ENCODE data around the gene PTH2. TPM values are rescaled to one million over a fixed set of nuclear protein-coding genes. Genes with fewer than 3 reads are reported as not detected.

PTH2 gene
- total RNA-seq = not detected in 2 replicates

GRCh38 chr19:49423071-49423984 lies at the start of gene PTH2:
Gene PTH2, minus strand, starts transcription at chr19:49423441. Its CDS starts 102 bp downstream, at chr19:49423339.

GRCh38 chr19:49453013-49453756 lies 29.9 kb upstream of the PTH2 start, which contains the start of gene ALDH16A1:
Gene ALDH16A1, plus strand, starts transcription at chr19:49453225. Its CDS starts 107 bp downstream, at chr19:49453332.

GRCh38 chr19:49451430-49452181 lies 28.4 kb upstream of the PTH2 start, which contains the start of gene PIH1D1:
Gene PIH1D1, minus strand, starts transcription at chr19:49451814. Its CDS starts 240 bp downstream, at chr19:49451574.

GRCh38 chr19:49441210-49441959 lies 18.1 kb upstream of the PTH2 start, which contains the start of gene SLC17A7:
Gene SLC17A7, minus strand, starts transcription at chr19:49441527. Its CDS starts 148 bp downstream, at chr19:49441379.

GRCh38 chr19:49425178-49425577 lies 1.9 kb upstream of the PTH2 start, which contains the start of gene GFY:
Gene GFY, plus strand, starts transcription at chr19:49425388. Its CDS starts 1,043 bp downstream, at chr19:49426431.

GRCh38 chr19:49387936-49388372 lies 35.3 kb downstream of the PTH2 start, which contains the start of gene KASH5:
Gene KASH5, plus strand, starts transcription at chr19:49388249. Its CDS starts 2,635 bp downstream, at chr19:49390884.

Other genes starting within 250 kb of the PTH2 start
- 0.43 and 0.52 TPM in 2 replicates for gene SLC6A16, start 98.2 kb downstream of the PTH2 start, total RNA-seq
- not detected in 2 replicates for gene CD37, start 88.0 kb downstream of the PTH2 start, total RNA-seq
- gene TEAD2, start 61.0 kb downstream of the PTH2 start, total RNA-seq = 61.4 and 79.1 TPM in 2 replicates
- 0.34 and 0.43 TPM in 2 replicates for gene DKKL1, start 59.6 kb downstream of the PTH2 start, total RNA-seq
- not detected in 2 replicates for gene KASH5, start 35.2 kb downstream of the PTH2 start, total RNA-seq
- gene GFY, start 1.9 kb upstream of the PTH2 start, total RNA-seq = not detected in 2 replicates
- gene SLC17A7, start 18.1 kb upstream of the PTH2 start, total RNA-seq = 0.22 and 0.26 TPM in 2 replicates
- gene PIH1D1, start 28.4 kb upstream of the PTH2 start, total RNA-seq = 141 and 154 TPM in 2 replicates
- gene ALDH16A1, start 29.8 kb upstream of the PTH2 start, total RNA-seq = 54.6 and 58.0 TPM in 2 replicates
- gene FLT3LG, start 50.8 kb upstream of the PTH2 start, total RNA-seq = 0.60 and 1.4 TPM in 2 replicates
- gene RPL13A, start 64.2 kb upstream of the PTH2 start, total RNA-seq = 4,546 and 5,479 TPM in 2 replicates
- 2,954 and 3,854 TPM in 2 replicates for gene RPS11, start 73.0 kb upstream of the PTH2 start, total RNA-seq
- gene FCGRT, start 89.2 kb upstream of the PTH2 start, total RNA-seq = 152 and 195 TPM in 2 replicates
- gene RCN3, start 104.6 kb upstream of the PTH2 start, total RNA-seq = 3.7 and 7.8 TPM in 2 replicates
- 83.2 and 95.1 TPM in 2 replicates for gene NOSIP, start 157.1 kb upstream of the PTH2 start, total RNA-seq
- 9.0 and 12.1 TPM in 2 replicates for gene PRRG2, start 157.9 kb upstream of the PTH2 start, total RNA-seq
- gene PRR12, start 167.7 kb upstream of the PTH2 start, total RNA-seq = 1.0 and 1.6 TPM in 2 replicates
- gene RRAS, start 216.7 kb upstream of the PTH2 start, total RNA-seq = 13.0 and 20.7 TPM in 2 replicates
- 4.3 and 4.9 TPM in 2 replicates for gene SCAF1, start 218.8 kb upstream of the PTH2 start, total RNA-seq
- 28.6 and 36.0 TPM in 2 replicates for gene IRF3, start 242.4 kb upstream of the PTH2 start, total RNA-seq
- gene BCL2L12, start 242.5 kb upstream of the PTH2 start, total RNA-seq = 2.6 and 3.4 TPM in 2 replicates